HG03175 (cell line): Measurements from ENCODE around the gene LONP1.

Experiments used
- ATAC-seq: cut with Tn5 transposase; IDR thresholded peaks from one replicate; pipeline ENCODE4 v1.9.1; 2021; ENCODE audit warnings: mild to moderate bottlenecking, moderate library complexity; ENCODE audit not compliant: unreplicated experiment

Gene LONP1

GRCh38 chr19:5680437-5681368 is 39.2 kb downstream of the LONP1 start, which contains the start of the genes HSD11B1L and MICOS13:
Gene HSD11B1L (plus strand): TSS chr19:5681027. CDS start chr19:5684833, 3,806 bp downstream.
Gene MICOS13 (minus strand): TSS chr19:5680516. CDS start chr19:5680486, 30 bp downstream.
- ATAC-seq, result peak; percentile 93

- ATAC-seq, result no peak
These were observed 39.9 kb downstream of the LONP1 start for GRCh38 chr19:5680084-5680436.

DNA sequence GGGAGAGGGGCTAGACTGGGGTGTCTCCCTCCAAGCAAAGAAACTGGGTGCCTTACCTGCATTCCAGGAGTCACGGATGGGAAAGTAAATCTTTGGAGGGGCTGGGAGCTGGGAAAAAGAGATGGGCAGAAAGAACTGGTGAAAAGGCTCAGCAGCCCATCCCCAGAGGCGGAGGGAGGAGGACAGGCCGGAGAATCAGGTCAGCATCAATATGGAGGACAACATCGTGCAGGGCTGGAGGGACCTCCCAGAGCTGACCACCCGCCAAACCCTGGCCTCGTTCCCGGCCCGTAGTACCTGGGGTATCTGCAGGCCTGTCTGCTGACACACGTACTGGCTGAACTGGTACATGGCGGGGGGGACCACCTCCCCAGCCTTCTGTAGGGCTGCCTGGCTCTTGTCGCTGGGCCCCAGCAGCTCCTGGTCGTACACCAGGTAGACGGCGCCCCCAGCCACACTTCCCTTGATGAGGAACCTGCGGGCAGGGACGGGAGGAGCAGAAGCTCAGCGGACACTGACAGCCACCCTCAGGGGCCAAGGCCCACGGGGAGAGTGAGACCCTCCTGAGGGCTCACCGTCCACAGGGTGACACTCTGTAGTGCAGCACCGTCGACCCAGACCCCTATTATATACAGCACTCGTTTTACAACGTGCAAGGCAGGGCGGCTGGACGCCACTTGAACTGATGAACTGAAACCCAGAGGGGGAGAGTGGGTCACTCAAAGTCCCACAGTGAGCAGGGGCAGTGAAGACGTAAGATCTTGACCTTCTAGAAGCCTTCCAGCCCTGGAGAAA is 40.5 kb downstream of the LONP1 start:
- ATAC-seq, result no peak

DNA sequence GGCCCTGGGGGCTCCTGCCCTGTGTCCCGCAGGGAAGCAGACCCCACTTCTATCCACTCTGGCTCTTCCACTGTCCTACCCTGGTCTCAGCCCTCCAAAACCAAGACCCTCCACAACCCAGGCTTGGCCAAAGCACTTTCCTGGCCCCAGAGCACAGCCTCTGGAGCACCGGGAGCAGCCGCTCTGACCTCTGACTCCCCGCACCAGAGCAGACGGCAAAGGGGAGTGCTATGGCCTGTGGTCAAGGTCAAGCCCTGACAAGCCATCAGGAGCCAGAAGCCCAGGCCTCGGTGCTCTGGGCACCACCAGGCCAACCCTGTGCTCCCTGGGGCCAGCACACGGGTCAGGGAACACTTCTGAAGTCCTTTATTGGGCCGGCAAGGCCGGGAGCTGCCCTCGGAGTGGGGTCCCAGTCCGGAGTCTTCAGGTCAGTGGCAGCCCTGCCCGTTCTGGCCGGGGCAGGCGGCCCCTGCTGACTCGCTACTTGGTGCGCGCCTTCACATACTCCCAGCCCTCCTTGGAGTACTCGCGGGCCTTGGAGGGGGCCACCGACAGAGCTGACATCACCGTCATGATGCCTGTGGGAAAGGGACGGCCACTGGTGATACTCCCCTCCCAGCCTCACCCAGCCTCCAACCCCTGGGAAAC is 41.8 kb downstream of the LONP1 start:
- ATAC-seq, result no peak

GRCh38 chr19:5677580-5677979 is 42.4 kb downstream of the LONP1 start:
- no peak for ATAC-seq

- ATAC-seq, result no peak
These were observed 42.8 kb downstream of the LONP1 start for GRCh38 chr19:5677136-5677535.

GRCh38 chr19:5676772-5677105 is 43.2 kb downstream of the LONP1 start:
- ATAC-seq, result no peak

DNA sequence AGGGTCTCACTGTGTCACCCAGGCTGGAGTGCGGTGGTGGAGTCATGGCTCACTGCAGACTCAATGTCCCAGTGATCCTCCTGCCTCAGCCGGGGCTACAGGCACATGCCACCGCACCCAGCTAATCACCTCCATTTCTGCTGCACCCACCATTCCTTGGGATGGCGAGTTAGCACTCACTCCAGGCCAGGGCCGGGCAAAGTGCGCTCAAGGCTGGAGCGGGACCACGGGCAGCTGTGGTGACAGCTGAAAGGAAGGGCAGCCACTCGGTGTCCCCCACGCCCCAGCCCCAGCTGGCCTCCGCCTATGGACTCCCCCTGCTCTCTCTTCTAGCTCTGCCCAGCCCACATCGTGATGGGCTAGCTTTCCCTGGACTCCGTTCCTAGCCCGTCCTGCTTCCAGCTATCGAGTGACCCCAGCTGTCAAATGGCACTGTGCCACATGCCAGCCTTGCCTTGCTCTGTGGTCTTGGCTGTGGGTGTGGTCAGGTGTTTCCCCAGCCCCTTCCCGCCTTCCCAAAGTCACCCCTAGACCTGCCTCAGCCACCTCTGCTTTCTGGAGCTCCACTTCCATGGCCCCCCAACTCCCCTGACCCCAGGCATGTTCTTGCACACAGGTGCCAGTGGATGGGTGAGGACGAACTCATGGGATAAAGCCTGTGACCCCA is 43.7 kb downstream of the LONP1 start:
- ATAC-seq, result no peak

DNA sequence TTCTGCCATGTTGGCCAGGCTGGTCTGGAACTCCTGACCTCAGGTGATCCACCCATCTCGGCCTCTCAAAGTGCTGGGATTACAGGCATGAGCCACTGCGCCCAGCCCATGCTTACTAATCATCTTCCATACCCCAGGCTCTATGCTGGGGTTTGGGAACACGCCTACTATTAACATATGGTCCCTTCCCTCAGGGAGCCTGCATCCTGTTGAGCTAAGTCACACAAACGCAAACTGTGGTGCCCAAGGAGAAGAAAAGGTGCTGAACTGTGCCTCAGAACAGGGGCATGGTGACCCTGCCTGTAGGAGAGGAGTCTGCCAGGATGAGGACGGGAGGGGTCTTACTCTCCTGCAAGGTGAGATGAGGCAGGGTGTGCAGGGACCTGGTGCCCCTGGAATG is 45.2 kb downstream of the LONP1 start:
- ATAC-seq, result no peak

DNA sequence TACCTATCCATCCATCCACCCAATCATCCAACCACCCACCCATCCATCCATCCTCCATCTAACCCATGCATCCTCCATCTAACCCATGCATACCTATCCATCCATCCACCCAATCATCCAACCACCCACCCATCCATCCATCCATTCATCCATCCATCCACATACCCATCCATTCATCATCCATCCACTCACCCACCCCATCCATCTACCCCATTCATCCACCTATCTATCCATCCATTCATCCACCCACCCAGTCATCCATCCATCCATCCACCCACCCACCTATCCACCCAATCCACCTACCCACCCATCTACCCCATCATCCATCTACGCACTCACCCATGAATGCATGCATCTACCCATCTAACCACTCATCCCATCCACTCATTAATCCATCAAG is 46.2 kb downstream of the LONP1 start:
- ATAC-seq, result no peak

GRCh38 chr19:5672708-5673459 is 47.1 kb downstream of the LONP1 start:
- no peak for ATAC-seq

- ATAC-seq, result no peak
These were observed 48.3 kb downstream of the LONP1 start for GRCh38 chr19:5671600-5671999.

DNA sequence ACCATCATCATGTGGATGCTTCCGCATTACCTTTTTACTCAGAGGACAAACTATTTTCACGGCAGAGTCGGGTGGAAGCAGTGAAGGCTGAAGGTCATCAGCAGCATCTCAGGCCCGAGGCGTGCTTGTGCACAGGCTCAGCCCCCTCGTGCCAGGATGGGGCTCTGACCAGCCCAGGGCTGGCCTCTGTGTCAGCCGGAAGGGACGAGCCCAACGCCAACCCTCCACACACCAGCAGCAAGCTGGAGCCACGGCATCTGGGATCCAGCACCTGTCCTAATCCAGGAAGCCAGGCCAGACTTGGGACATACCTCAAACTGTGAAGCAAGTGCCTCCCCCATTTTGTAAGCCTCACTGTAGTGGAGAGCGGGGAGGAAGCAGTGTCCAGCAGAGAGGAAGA is 50.7 kb downstream of the LONP1 start:
- no peak for ATAC-seq

DNA sequence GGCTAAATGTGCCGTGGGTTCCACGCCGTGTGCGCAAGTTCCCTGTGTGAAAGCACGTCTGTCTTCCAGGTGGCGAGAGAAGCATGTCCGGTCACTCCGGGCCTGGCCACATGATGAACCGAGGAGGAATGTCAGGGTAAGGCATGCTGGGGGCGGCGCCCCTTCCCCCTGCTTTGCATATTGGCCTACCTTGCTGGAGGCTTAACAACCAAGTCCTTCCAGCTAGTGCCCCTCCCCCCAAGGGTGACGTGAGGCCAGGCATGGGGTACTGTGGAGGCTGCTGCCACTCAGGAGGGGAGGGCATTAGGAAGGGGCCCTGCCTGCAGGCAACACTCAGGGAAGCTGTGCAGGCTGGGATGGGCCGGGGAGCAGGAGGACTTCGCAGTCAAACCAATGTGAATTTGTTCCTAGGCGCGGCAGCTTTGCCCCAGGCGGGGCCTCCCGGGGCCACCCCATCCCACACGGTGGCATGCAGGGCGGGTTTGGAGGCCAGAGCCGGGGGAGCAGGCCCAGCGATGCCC is 52.1 kb downstream of the LONP1 start:
- no peak for ATAC-seq

DNA sequence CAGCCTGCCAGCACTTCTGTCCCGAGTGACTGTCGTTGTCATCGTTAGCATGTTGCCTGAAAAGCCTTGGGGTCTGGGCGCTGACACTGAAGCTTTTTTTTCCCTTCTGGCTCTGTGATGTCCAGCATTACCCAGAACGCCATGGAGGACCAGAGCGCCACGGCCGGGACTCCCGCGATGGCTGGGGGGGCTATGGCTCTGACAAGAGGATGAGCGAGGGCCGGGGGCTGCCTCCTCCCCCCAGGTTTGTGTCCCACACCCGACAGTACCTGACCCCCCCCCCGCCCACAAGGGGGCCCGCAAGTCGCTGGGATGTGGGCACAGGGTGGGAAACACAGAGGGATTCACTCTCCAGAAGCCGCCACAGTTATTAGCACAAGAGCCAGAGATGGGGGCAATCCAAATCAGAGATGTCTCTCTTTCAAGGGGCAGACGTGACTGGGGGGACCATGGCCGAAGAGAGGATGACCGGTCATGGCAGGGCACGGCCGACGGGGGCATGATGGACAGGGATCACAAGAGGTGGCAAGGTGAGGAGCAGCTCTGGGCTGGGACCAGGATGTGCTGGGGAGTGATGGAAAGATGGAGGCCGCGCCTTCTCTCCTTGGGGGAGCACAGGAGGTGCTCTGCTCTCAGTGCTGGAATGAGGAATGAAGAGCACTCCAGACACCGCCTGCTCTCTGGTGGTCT is 52.9 kb downstream of the LONP1 start:
- ATAC-seq, result no peak

GRCh38 chr19:5665781-5666513 is 54.0 kb downstream of the LONP1 start:
- ATAC-seq, result no peak

GRCh38 chr19:5664515-5664914 is 55.4 kb downstream of the LONP1 start:
- ATAC-seq, result no peak

GRCh38 chr19:5663904-5664303 is 56.0 kb downstream of the LONP1 start:
- ATAC-seq, result no peak

DNA sequence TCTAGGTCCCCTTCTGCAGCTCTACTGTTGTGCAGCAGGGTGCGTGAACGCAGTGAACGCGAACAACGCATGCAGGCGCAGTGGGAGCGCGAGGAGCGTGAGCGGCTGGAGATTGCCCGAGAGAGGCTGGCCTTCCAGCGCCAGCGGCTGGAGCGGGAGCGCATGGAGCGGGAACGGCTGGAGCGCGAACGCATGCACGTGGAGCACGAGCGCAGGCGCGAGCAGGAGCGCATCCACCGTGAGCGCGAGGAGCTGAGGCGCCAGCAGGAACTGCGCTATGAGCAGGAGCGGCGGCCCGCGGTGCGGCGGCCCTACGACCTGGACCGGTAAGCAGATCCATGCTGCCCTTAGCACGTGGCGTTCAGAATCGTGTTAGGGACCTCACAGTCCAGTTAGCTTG is 58.5 kb downstream of the LONP1 start:
- no peak for ATAC-seq
